Pancreas (tissue), 10 donors: ENCODE data around the gene PRR18. TPM values are rescaled to one million over a fixed set of nuclear protein-coding genes. Genes with fewer than 3 reads are reported as not detected.

Experiments
- ATAC-seq, 4 donors: fragments of 200-7000 bp; cut with Tn5 transposase; one replicate each; pipeline versions ENCODE4 v1.8.0 to v1.9.1; 2020; ENCODE audit warnings: mild to moderate bottlenecking in 4 of 4, moderate library complexity in 4 of 4
- DNase-seq, 6 donors: peaks; one replicate each; pipeline ENCODE4 v3.0.0-alpha.2; 2020
- FAIRE-seq: peaks from 2 replicates; lab custom pipeline; 2012; peaks lifted over from hg19 to GRCh38; lab: Jason Lieb, UNC
- H3K27ac ChIP-seq, 4 donors: fragments of 200-600 bp; sonication (generic); 1 replicate in 3 of 4; 2 replicates in 1 of 4; pipeline versions ENCODE4 v1.5.0 to v1.8.0; 2020
- H3K27me3 ChIP-seq, 4 donors: fragments of 200-600 bp; one replicate each; pipeline ENCODE4 v1.8.0; 2021
- H3K36me3 ChIP-seq, 3 donors: fragments of 200-600 bp; sonication (generic) in 1 of 3; one replicate each; pipeline versions ENCODE4 v1.5.0 to v1.8.0; 2020 to 2021
- H3K4me1 ChIP-seq, 3 donors: fragments of 200-600 bp; one replicate each; pipeline ENCODE4 v1.8.0; 2021
- H3K4me3 ChIP-seq, 4 donors: fragments of 200-600 bp; sonication (generic) in 2 of 4; one replicate each; pipeline versions ENCODE4 v1.5.0 to v1.8.0; 2020 to 2021
- H3K9me3 ChIP-seq, 4 donors: fragments of 200-600 bp; one replicate each; pipeline ENCODE4 v1.8.0; 2021
- WGBS, 2 donors: extraction: QIAGEN DNeasy Blood & Tissue Kit; methylation state at CpG; one replicate each; pipeline ENCODE4 v1.1.7; 2013; 5-methylcytosine and 5-hydroxymethylcytosine counted together
- intact Hi-C, 3 donors: fragments of 100-400 bp; cut with DNase I; formaldehyde crosslinking; loops; one replicate each; pipeline versions ENCODE4 v1.11.1 to v1.14.2; 2022
- polyA plus RNA-seq, 2 donors: library from polyadenylated mRNA; stranded (reverse); fragments of 200-250 nt; gene quantifications; one replicate each; pipeline ENCODE4 v1.2.3, GENCODE V29; 2013
- total RNA-seq, 6 donors: library from RNA; stranded (reverse); fragmentation: NEBNext Ultra II Directional in 4 of 6; extraction: Animal tissue kit (Norgen Biotek cat#: 25700) in 4 of 6; gene quantifications; one replicate each; pipeline versions ENCODE4 v1.2.1 to v1.2.4, GENCODE V29; 2021 to 2023
- TF ChIP-seq, protein P1 (sequence below), 4 donors: fragments of 200-600 bp; sonication (generic) in 3 of 4; IDR thresholded peaks; one replicate each; pipeline versions ENCODE4 v1.5.0 to v1.8.0; 2021; ENCODE audit warnings: antibody characterized with exemption in 4 of 4
- donor health status: healthy with polysubstance abuse.
- donor health status: DM: no; HTN: no; CAD: no; lungs with moderate emphysema.
- donor health status: DM: no; HTN: no; CAD: no.
- donor health status: control.
- donor health status: control.
- donor health status: Bipolar disorder and iron deficiency.
- donor health status: DM: yes; HTN: yes; CAD: no.
- donor health status: DM: no; HTN: no; CAD: no.
- donor health status: DM: no; HTN: no; CAD: no.
- donor health status: DM: yes; HTN: yes; CAD: no.

The PRR18 gene
- total and polyA plus RNA-seq, 8 donors = 0.06 to 0.61 (median 0.34) TPM

DNA sequence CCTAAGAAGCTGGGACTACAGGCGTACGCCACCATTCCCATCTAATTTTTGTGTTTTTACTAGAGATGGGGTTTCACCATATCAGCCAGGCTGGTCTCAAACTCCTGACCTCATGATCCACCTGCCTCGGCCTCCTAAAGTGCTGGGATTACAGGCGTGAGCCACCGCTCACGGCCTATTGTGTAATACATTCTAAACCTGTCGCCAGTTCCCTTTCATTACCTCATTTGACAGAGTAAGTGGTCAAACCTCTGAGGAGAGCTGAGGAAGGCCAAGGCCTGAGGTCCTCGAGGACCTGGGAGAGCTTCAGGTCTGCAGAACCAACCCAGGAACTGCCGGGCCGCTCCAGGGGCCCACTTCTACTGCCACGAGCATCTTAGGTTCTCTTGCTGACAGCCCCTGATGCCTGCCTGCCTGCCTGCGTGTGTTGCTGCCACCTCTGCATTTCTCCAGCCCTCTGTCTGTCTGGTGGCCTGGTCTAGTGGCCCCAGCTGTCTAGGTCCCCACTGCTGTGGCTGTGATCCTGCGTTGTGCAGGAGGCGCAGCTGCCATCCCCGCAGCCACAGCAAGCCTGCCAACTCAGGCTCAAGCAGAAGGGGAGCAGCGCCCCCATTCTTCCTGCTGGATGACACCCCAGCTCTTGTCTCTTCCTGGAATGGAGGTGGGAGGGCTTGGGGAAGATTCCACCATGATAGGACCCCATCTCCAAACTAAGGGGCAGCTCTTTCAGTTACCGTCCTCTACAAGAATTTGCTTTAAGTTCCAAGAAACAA is 45.3 kb downstream of the PRR18 start:
- no peaks in the 10 kb centered on the region for H3K9me3 ChIP-seq
- no peak for DNase-seq
- intact Hi-C loops = no loop called here
- no peaks in the 10 kb centered on the region for H3K27me3 ChIP-seq
- TF ChIP-seq, protein P1, sequence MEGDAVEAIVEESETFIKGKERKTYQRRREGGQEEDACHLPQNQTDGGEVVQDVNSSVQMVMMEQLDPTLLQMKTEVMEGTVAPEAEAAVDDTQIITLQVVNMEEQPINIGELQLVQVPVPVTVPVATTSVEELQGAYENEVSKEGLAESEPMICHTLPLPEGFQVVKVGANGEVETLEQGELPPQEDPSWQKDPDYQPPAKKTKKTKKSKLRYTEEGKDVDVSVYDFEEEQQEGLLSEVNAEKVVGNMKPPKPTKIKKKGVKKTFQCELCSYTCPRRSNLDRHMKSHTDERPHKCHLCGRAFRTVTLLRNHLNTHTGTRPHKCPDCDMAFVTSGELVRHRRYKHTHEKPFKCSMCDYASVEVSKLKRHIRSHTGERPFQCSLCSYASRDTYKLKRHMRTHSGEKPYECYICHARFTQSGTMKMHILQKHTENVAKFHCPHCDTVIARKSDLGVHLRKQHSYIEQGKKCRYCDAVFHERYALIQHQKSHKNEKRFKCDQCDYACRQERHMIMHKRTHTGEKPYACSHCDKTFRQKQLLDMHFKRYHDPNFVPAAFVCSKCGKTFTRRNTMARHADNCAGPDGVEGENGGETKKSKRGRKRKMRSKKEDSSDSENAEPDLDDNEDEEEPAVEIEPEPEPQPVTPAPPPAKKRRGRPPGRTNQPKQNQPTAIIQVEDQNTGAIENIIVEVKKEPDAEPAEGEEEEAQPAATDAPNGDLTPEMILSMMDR (IDR thresholded peaks at IDR 0.05) = no peak
- no peaks in the 10 kb centered on the region for H3K4me1 ChIP-seq
- FAIRE-seq = no peak
- ATAC-seq = no peak
- H3K27ac ChIP-seq = no peak overlapping the region
- 81 to 87% methylated on average over 16 to 17 of the region's 17 CpGs for WGBS, 2 donors
- H3K4me3 ChIP-seq = no peak overlapping the region
- no peaks in the 10 kb centered on the region for H3K36me3 ChIP-seq

DNA sequence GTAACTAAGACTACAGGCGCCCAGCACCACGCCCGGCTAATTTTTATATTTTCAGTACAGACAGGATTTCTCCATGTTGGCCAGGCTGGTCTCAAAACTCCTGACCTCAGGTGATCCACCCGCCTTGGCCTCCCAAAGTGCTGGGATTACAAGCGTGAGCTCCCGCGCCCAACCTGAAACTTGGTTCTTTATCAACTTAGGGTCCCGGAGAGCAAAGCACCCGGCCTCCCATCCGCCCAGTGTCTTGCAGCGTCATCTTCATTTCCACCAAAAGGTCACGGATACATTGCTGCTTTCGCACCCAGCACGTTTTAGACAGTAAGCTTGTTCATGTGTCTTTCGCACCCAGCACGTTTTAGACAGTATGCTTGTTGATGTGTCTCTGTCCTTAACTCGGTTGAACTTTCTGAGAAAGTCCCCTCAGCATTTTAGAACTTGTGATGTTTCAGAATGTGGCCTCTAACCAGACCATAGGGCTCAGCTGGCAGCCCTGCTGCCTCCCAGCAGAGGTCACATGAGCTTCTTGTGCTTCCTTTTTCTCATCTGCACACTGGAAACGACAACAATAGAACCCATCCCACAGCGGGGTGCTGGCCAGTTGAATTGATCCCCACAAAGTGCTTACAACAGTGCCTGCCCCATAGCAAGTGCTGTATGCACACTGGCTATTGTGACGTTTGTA is 48.8 kb downstream of the PRR18 start:
- TF ChIP-seq, protein P1 (IDR thresholded peaks at IDR 0.05) = no peak
- WGBS, 2 donors = 78 to 81% methylated on average over 20 of the region's 20 CpGs
- no peaks in the 10 kb centered on the region for H3K4me1 ChIP-seq
- peak overlapping the region in 2 of 4 donors; percentile 1 to 54 for H3K27ac ChIP-seq
- peaks cover 0 to 11% (median 1%) of the 10 kb centered on the region in 4 donors for H3K27me3 ChIP-seq
- FAIRE-seq (no peak), DNase-seq (no peak), ATAC-seq (peak in 2 of 4 donors; percentile 77 to 82)
- H3K4me3 ChIP-seq = no peak overlapping the region
- H3K36me3 ChIP-seq = no peaks in the 10 kb centered on the region
- H3K9me3 ChIP-seq = no peaks in the 10 kb centered on the region
- intact Hi-C loops = no loop called here

DNA sequence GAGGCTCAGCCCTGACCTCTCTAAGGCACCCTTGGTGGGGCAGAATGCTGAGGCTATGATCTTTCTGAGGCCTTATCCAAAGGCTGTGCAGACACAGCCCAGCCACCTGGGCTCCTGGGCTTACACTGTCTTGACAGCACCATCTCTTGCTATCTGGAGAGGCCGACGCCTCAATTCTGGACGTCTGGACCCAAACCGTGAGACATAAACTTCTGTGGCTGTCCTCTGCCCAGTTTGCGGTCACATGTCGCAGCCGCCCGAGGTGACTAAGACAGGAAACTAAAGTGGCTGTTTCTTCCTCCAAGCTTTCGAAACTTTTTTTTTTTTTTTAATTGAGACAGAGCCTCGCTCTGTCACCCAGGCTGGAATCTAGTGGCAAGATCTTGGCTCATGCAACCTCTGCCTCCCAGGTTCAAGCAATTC is 49.3 kb downstream of the PRR18 start:
- Histone ChIP-seq H3K36me3 (no peaks in the 10 kb centered on the region), H3K27me3 (peaks cover 0 to 16% (median 1%) of the 10 kb centered on the region in 4 donors), H3K4me1 (no peaks in the 10 kb centered on the region), H3K9me3 (no peaks in the 10 kb centered on the region), H3K27ac (peak overlapping the region in 2 of 4 donors; percentile 44 to 54), H3K4me3 (no peak overlapping the region)
- DNase-seq (peak in 1 of 6 donors; percentile 45), FAIRE-seq (no peak), ATAC-seq (peak in 3 of 4 donors; percentile 26 to 79 (median 72))
- WGBS, 2 donors = 74 to 90% methylated on average over 10 of the region's 10 CpGs
- TF ChIP-seq, protein P1 (IDR thresholded peaks at IDR 0.05) = no peak
- intact Hi-C loops = no loop called here

DNA sequence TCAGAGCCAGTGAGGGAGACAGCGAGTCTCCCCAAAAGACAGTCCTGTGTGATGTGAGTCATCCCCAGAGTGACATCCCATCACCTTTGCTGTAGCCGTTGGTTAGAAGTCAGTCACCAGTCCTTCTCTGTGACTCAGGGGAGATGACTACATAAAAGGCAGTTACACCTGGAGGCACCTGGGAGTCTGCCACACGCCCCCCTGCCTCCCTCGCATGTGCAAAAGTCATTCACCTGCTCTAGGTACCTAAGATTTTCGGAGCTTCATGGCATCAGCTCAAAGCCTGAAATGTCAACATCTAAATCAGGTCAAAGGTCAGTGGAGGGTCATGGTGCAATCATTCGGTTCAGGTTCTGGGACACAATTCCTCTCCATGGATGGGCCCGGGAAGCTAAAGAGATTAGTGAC is 50.3 kb downstream of the PRR18 start:
- ATAC-seq (no peak), DNase-seq (no peak), FAIRE-seq (no peak)
- no peak overlapping the region for H3K27ac ChIP-seq
- H3K27me3 ChIP-seq = peaks cover 0 to 25% (median 4%) of the 10 kb centered on the region in 4 donors
- intact Hi-C loops = no loop called here
- no peaks in the 10 kb centered on the region for H3K4me1 ChIP-seq
- H3K4me3 ChIP-seq = no peak overlapping the region
- H3K9me3 ChIP-seq = no peaks in the 10 kb centered on the region
- no peaks in the 10 kb centered on the region for H3K36me3 ChIP-seq
- WGBS, 2 donors = 45 to 54% methylated on average over 7 of the region's 7 CpGs
- TF ChIP-seq, protein P1 (IDR thresholded peaks at IDR 0.05) = no peak

Other genes with a start within 250 kb of the PRR18 start
- not detected for gene TBXT, start 140.5 kb downstream of the PRR18 start, total RNA-seq
- gene TBXT, start 140.5 kb downstream of the PRR18 start, polyA plus RNA-seq = not detected
- gene SFT2D1, start 34.2 kb upstream of the PRR18 start, total RNA-seq = 10 to 100 TPM; 14.5 to 31.8 (median 22.6) TPM
- gene SFT2D1, start 34.2 kb upstream of the PRR18 start, polyA plus RNA-seq = 10 to 100 TPM; 29.5 to 38.9 TPM
- 10 to 100 TPM; 17.0 to 33.0 (median 24.0) TPM for gene MPC1, start 74.5 kb upstream of the PRR18 start, total RNA-seq
- gene MPC1, start 74.5 kb upstream of the PRR18 start, polyA plus RNA-seq = 10 to 100 TPM; 42.6 to 56.3 TPM